Aorta (tissue), 5 donors: ENCODE measurements around the gene BTBD10. TPM values are rescaled to one million over a fixed set of nuclear protein-coding genes. Genes with fewer than 3 reads are reported as not detected.

ENCODE experiments used
- ATAC-seq: fragments of 200-7000 bp; cut with Tn5 transposase; one replicate; pipeline ENCODE4 v1.9.1; 2022; ENCODE audit warnings: moderate library complexity; ENCODE audit not compliant: low FRiP score
- DNase-seq, 2 donors: peaks; one replicate each; pipeline ENCODE4 v3.0.0-alpha.2; 2020
- H3K27ac ChIP-seq, 2 donors: one replicate each; pipeline ENCODE4 v1.5.1; 2013; ENCODE audit warnings: low read length in 2 of 2, mild to moderate bottlenecking in 2 of 2, moderate library complexity in 2 of 2, control low read depth in 1 of 2, inconsistent platforms in 1 of 2, low read depth in 1 of 2
- H3K27me3 ChIP-seq, 2 donors: one replicate each; pipeline ENCODE4 v1.6.1; 2013; ENCODE audit warnings: control low read depth in 1 of 2, low read length in 1 of 2, mild to moderate bottlenecking in 1 of 2, moderate library complexity in 1 of 2; ENCODE audit not compliant: insufficient read depth in 2 of 2, control insufficient read depth in 1 of 2
- H3K36me3 ChIP-seq, 2 donors: one replicate each; pipeline ENCODE4 v1.6.1; 2013; ENCODE audit warnings: control low read depth in 1 of 2, low read length in 1 of 2, mild to moderate bottlenecking in 1 of 2; ENCODE audit not compliant: insufficient read depth in 2 of 2, control insufficient read depth in 1 of 2
- H3K4me1 ChIP-seq, 2 donors: one replicate each; pipeline ENCODE4 v1.6.1; 2013; ENCODE audit warnings: low read length in 2 of 2, control low read depth in 1 of 2, mild to moderate bottlenecking in 1 of 2, moderate library complexity in 1 of 2; ENCODE audit not compliant: insufficient read depth in 2 of 2, control insufficient read depth in 1 of 2
- H3K4me3 ChIP-seq, 2 donors: one replicate each; pipeline ENCODE4 v1.5.1; 2013; ENCODE audit warnings: low read length in 2 of 2, control low read depth in 1 of 2, mild to moderate bottlenecking in 1 of 2
- H3K9me3 ChIP-seq: one replicate; pipeline ENCODE4 v1.6.1; 2013; ENCODE audit warnings: mild to moderate bottlenecking, low read length; ENCODE audit not compliant: control insufficient read depth
- WGBS, 2 donors: extraction: QIAGEN DNeasy Blood & Tissue Kit; methylation state at CpG; one replicate each; pipeline ENCODE4 v1.1.7; 2013; 5-methylcytosine and 5-hydroxymethylcytosine counted together
- intact Hi-C, 2 donors: fragments of 100-400 bp; cut with DNase I; formaldehyde crosslinking; loops; one replicate each; pipeline versions ENCODE4 v1.14.2 to v1.15.0; 2022
- polyA plus RNA-seq, 2 donors: library from polyadenylated mRNA; stranded (reverse); fragments of 200-250 nt; gene quantifications; one replicate each; pipeline ENCODE4 v1.2.3, GENCODE V29; 2013
- total RNA-seq, 2 donors: library from RNA; stranded (reverse); fragmentation: NEBNext Ultra II Directional; extraction: Animal tissue kit (Norgen Biotek cat#: 25700); gene quantifications; one replicate each; pipeline ENCODE4 v1.2.1, GENCODE V29; 2021
- donor health status: healthy with polysubstance abuse.
- donor health status: Bipolar disorder and iron deficiency.
- donor health status: DM: no; HTN: no; CAD: no.
- donor health status: DM: no; HTN: no; CAD: no.
- donor health status: DM: yes; HTN: yes; CAD: no.

The BTBD10 gene
- total and polyA plus RNA-seq, 4 donors: 19.2 to 35.3 (median 29.9) TPM

DNA sequence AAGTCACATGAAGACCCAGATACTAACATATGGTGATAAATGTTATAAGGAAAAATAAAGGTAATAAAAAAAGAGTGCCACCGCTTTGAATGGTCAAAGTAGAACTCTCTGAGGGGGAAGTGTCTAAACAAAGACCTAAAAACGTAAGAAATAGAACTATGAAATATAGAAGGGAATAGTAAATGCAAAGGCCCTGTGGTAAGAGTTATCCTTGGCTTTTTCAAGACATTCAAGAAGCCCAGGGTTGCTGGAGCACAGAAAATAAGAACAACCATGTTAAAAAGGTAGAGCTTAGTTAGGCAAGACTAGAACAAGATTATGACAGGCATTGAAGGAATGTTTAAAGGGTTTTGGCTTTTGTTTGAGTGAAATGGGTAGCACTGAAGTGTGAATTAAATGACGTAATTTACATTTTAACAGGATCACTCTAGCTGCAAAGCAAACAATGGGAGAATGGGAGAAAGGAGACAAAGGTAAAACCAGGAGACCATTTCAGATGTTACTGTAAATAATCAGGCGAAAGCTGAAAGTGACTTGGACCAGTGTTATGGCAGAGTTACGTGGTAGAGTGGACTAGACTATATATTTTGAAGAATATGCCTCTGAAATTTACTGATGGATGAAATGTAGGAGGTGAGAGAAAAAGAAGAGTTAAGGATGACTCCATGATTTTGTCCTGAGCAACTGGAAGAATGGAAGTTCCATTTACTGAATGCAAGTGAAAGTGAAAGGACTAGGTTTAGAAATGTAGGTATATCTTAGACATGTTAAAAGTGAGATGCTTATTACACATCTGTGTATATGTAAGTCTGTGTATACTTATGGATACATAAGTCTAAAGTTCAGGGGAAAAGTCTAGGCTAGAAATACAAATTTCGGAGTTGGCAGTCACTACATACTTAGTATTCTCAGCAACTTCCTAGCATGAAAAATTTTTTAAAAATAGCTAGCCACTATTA, 28.5 kb downstream of the BTBD10 start:
- DNase-seq: no peak
- H3K27me3 ChIP-seq: no peaks in the 10 kb centered on the region
- intact Hi-C loops: no loop called here
- H3K9me3 ChIP-seq: no peaks in the 10 kb centered on the region
- H3K4me1 ChIP-seq: peaks cover 0 to 3% of the 10 kb centered on the region in 2 donors
- ATAC-seq: no peak
- H3K36me3 ChIP-seq: no peaks in the 10 kb centered on the region
- no peak overlapping the region for H3K4me3 ChIP-seq
- WGBS, 2 donors: 90 to 93% methylated on average over 6 of the region's 6 CpGs
- no peak overlapping the region for H3K27ac ChIP-seq

- no peaks in the 10 kb centered on the region for H3K36me3 ChIP-seq
- no peak for ATAC-seq
- H3K4me3 ChIP-seq: no peak overlapping the region
- intact Hi-C loops: no loop called here
- no peak overlapping the region for H3K27ac ChIP-seq
- 80 to 84% methylated on average over 2 of the region's 2 CpGs for WGBS, 2 donors
- no peak for DNase-seq
- H3K9me3 ChIP-seq: no peaks in the 10 kb centered on the region
- H3K4me1 ChIP-seq: peaks cover 0 to 3% of the 10 kb centered on the region in 2 donors
- no peaks in the 10 kb centered on the region for H3K27me3 ChIP-seq
These were observed 29.6 kb downstream of the BTBD10 start for GRCh38 chr11:13433437-13433836.

DNA sequence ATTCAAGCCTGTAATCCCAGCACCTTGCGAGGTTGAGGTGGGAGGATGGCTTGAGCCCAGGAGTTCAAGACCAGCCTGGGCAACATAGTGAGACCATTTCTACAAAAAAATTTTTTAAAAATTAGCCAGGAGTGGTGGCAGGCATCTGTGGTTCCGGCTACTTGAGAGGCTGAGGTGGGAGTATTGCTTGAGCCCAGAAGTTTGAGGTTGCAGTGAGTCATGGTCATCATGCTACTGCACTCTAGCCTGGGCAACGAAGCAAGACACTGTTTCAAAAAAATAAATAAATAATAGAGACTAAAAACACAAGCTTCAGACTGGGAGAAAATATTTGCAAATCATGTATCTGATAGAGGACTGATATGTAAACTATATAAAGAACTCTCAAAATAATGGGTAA, 33.2 kb downstream of the BTBD10 start:
- intact Hi-C loops: no loop called here
- no peaks in the 10 kb centered on the region for H3K36me3 ChIP-seq
- H3K9me3 ChIP-seq: no peaks in the 10 kb centered on the region
- no peak overlapping the region for H3K27ac ChIP-seq
- H3K4me3 ChIP-seq: no peak overlapping the region
- no peaks in the 10 kb centered on the region for H3K27me3 ChIP-seq
- no peak for ATAC-seq
- 77 to 78% methylated on average over 3 of the region's 3 CpGs for WGBS, 2 donors
- H3K4me1 ChIP-seq: no peaks in the 10 kb centered on the region
- DNase-seq: no peak

- intact Hi-C loops: no loop called here
- Histone ChIP-seq H3K9me3 (no peaks in the 10 kb centered on the region), H3K4me3 (no peak overlapping the region), H3K27me3 (no peaks in the 10 kb centered on the region), H3K27ac (no peak overlapping the region), H3K36me3 (no peaks in the 10 kb centered on the region), H3K4me1 (no peaks in the 10 kb centered on the region)
- 97 to 99% methylated on average over 1 of the region's 1 CpG for WGBS, 2 donors
- DNase-seq (no peak), ATAC-seq (no peak)
These were observed 33.7 kb downstream of the BTBD10 start for GRCh38 chr11:13429288-13429687.

DNA sequence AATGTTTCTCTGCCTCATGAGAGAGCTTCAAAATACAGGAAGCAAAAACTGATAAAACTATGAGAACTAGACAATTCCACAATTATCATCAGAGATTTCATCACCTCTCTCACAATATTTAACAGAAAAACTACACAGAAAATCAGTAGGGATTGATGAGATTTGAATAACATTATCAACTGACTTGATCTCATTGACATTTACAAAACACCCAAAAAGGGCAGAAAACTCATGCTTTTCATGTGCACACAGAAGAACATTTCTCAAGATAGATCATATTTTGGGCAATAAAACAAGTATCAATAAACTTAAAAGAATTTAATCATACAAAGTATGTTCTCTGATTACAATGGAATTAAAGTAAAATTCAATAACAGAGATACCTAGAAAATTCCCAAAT, 35.6 kb downstream of the BTBD10 start:
- Histone ChIP-seq H3K4me3 (no peak overlapping the region), H3K4me1 (no peaks in the 10 kb centered on the region), H3K27ac (no peak overlapping the region), H3K27me3 (no peaks in the 10 kb centered on the region), H3K36me3 (no peaks in the 10 kb centered on the region), H3K9me3 (no peaks in the 10 kb centered on the region)
- ATAC-seq: no peak
- intact Hi-C loops: no loop called here
- DNase-seq: no peak

GRCh38 chr11:13423372-13423771, 39.6 kb downstream of the BTBD10 start:
- no peaks in the 10 kb centered on the region for H3K27me3 ChIP-seq
- H3K36me3 ChIP-seq: no peaks in the 10 kb centered on the region
- intact Hi-C loops: no loop called here
- no peak overlapping the region for H3K27ac ChIP-seq
- ATAC-seq (no peak), DNase-seq (no peak)
- 48 to 52% methylated on average over 6 of the region's 6 CpGs for WGBS, 2 donors
- H3K4me1 ChIP-seq: no peaks in the 10 kb centered on the region
- H3K9me3 ChIP-seq: no peaks in the 10 kb centered on the region
- H3K4me3 ChIP-seq: no peak overlapping the region

DNA sequence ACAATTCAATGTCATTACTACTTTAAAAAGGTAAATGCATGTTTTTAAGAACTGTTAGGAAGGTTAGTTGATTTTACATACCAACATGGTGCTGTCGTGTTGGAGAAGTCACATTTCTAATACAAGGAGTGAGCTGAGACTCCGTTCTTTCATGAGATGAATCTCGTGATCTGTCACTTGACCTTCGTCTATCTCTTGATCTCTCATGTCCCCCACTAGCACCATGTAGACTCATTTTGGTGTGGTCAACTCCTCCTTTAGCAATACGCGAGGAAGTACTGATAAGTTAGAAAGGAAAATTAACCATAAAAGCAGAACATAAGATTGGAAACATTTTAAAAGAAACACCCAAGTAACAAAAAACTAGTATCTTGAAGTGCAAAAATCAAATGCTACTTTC, 41.5 kb downstream of the BTBD10 start:
- no peak for ATAC-seq
- 91 to 93% methylated on average over 6 of the region's 6 CpGs for WGBS, 2 donors
- intact Hi-C loops: no loop called here
- Histone ChIP-seq H3K27ac (no peak overlapping the region), H3K27me3 (no peaks in the 10 kb centered on the region), H3K36me3 (no peaks in the 10 kb centered on the region), H3K9me3 (no peaks in the 10 kb centered on the region), H3K4me3 (no peak overlapping the region), H3K4me1 (no peaks in the 10 kb centered on the region)
- DNase-seq: no peak

DNA sequence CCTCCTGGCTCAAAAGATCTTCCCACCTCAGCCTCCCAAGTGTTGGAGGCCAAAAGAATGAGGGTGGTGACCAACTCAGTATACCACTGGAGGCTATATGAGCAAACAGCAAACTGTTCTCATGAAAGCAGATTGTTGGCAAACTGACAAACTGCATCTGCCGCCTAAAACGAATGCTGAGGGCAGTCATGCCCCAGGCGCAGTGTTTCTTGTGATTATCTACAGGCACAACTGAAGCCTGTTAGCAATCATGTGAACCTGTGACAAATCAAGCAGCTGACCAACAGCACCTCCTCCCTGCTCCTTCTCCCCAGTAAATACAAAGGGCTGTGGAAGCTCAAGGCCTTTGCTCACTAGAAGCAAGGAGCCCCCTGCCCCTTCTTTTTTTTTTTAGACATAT, 47.8 kb downstream of the BTBD10 start:
- no peak for ATAC-seq
- no peak overlapping the region for H3K4me3 ChIP-seq
- H3K36me3 ChIP-seq: peaks cover 0 to 6% of the 10 kb centered on the region in 2 donors
- intact Hi-C loops: no loop called here
- H3K4me1 ChIP-seq: no peaks in the 10 kb centered on the region
- no peaks in the 10 kb centered on the region for H3K27me3 ChIP-seq
- DNase-seq: no peak
- no peak overlapping the region for H3K27ac ChIP-seq
- WGBS, 2 donors: 76 to 81% methylated on average over 3 of the region's 3 CpGs
- no peaks in the 10 kb centered on the region for H3K9me3 ChIP-seq

- Histone ChIP-seq H3K36me3 (peaks cover 1 to 7% of the 10 kb centered on the region in 2 donors), H3K9me3 (no peaks in the 10 kb centered on the region), H3K27ac (no peak overlapping the region), H3K27me3 (no peaks in the 10 kb centered on the region), H3K4me1 (no peaks in the 10 kb centered on the region), H3K4me3 (no peak overlapping the region)
- DNase-seq (no peak), ATAC-seq (no peak)
- 94 to 96% methylated on average over 4 of the region's 4 CpGs for WGBS, 2 donors
- intact Hi-C loops: no loop called here
These were observed 57.8 kb downstream of the BTBD10 start for GRCh38 chr11:13405220-13405619.
